ENCODE measurements around the gene TEX44. TPM values are rescaled to one million over a fixed set of nuclear protein-coding genes. Genes with fewer than 3 reads are reported as not detected.

The TEX44 gene
- polyA plus RNA-seq, 1 experiment = not detected

DNA sequence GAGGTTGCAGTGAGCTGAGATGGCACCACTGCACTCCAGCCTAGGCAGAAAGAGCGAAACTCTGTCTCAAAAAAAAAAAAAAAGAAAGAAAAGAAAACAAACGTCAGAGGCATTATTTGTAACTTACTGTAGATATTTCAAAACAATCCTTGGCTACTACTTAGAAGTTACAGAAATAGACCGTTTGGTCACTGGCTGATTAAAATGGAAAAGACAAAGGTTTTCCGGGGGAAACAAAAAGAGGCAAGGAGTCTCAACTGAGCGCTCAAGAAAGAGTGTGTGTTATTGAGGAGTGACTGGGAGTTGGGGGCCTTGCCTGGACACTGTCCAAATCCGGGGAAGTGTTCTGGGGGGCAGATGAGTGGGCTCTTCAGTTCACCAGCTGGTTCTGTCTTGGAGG is 47.6 kb downstream of the TEX44 start:
- H3K27me3 ChIP-seq (ENCODE audit: control insufficient read depth, insufficient read depth, low read length) = no peaks in the 10 kb centered on the region
- H3K4me3 ChIP-seq (ENCODE audit: low read depth, low read length) = no peak overlapping the region
- TF ChIP-seq CTCF (IDR thresholded peaks at IDR 0.05; ENCODE audit: low read depth, low read length) = no peak
- ChIA-PET POLR2A (interaction anchor here (1.2 kb wide), 1 partner anchor 37 kb away, joined by 3 read pairs; no protein-coding TSS in a partner anchor), CTCF (interaction anchor here (1.0 to 1.5 kb wide), 2 partner anchors 35 to 70 kb away, joined by 3 to 4 read pairs; no protein-coding TSS in a partner anchor)
- no peaks in the 10 kb centered on the region for H3K9me3 ChIP-seq (ENCODE audit: control insufficient read depth, insufficient read depth, low read length)
- H3K27ac ChIP-seq (ENCODE audit: low read depth, low read length) = no peak overlapping the region
- no peak for DNase-seq (ENCODE audit: low read depth, low spot score)

DNA sequence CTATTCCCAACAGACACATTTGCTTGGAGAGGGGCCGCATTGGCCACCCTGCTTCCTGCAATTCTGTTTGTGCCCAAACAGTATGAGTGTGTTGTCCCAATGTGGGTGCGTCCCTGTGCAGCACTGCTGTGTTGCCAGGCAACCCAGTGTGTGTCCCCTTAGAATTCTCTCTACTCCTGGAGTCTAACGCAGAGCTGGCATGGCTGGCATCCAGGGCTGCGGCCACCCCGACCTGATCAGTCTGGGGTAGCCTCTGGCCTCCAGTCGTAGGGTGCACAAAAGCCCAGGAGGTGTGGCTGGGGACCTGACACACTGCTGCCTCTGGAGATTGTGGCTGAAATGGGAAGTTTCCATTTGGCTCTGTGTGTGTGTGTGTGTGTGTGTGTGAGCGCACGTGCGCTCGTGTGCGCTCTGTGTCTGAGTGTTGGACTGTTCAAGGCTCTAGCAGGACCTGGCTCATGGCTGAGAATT is 48.0 kb downstream of the TEX44 start:
- ChIA-PET POLR2A (interaction anchor here (1.2 kb wide), 1 partner anchor 36 kb away, joined by 3 read pairs; no protein-coding TSS in a partner anchor), CTCF (interaction anchor here (0.6 to 1.5 kb wide), 3 partner anchors 13 to 69 kb away, joined by 3 to 4 read pairs (median 3); no protein-coding TSS in a partner anchor)
- Histone ChIP-seq H3K9me3 (ENCODE audit: control insufficient read depth, insufficient read depth, low read length) (no peaks in the 10 kb centered on the region), H3K4me3 (ENCODE audit: low read depth, low read length) (no peak overlapping the region), H3K27ac (ENCODE audit: low read depth, low read length) (no peak overlapping the region), H3K27me3 (ENCODE audit: control insufficient read depth, insufficient read depth, low read length) (no peaks in the 10 kb centered on the region)
- DNase-seq (ENCODE audit: low read depth, low spot score) = no peak
- TF ChIP-seq CTCF (IDR thresholded peaks at IDR 0.05; ENCODE audit: low read depth, low read length) = 0 out of 2 replicates have a peak, but pooled peaks have one; percentile 5

- no peak for TF ChIP-seq CTCF (IDR thresholded peaks at IDR 0.05; ENCODE audit: low read depth, low read length)
- Histone ChIP-seq H3K9me3 (ENCODE audit: control insufficient read depth, insufficient read depth, low read length) (no peaks in the 10 kb centered on the region), H3K4me3 (ENCODE audit: low read depth, low read length) (peak overlapping the region; percentile 36), H3K27ac (ENCODE audit: low read depth, low read length) (peak overlapping the region; percentile 84), H3K27me3 (ENCODE audit: control insufficient read depth, insufficient read depth, low read length) (no peaks in the 10 kb centered on the region)
- DNase-seq (ENCODE audit: low read depth, low spot score) = peak; percentile 63
- ChIA-PET POLR2A (interaction anchor here (0.8 to 1.7 kb wide), 5 partner anchors 10 to 65 kb away, joined by 3 to 13 read pairs (median 8); partner anchors contain the start of gene PTMA), CTCF (interaction anchor here (0.8 to 1.6 kb wide), 2 partner anchors 29 to 64 kb away, joined by 3 to 6 read pairs; no protein-coding TSS in a partner anchor)
These were observed 50.2 kb downstream of the TEX44 start for GRCh38 chr2:231642631-231643494.

GRCh38 chr2:231643495-231643888 is 50.8 kb downstream of the TEX44 start:
- H3K9me3 ChIP-seq (ENCODE audit: control insufficient read depth, insufficient read depth, low read length) = no peaks in the 10 kb centered on the region
- ChIA-PET POLR2A (interaction anchor here (1.3 kb wide), 1 partner anchor 23 kb away, joined by 10 read pairs; no protein-coding TSS in a partner anchor), CTCF (interaction anchor here (1.3 kb wide), 1 partner anchor 34 kb away, joined by 3 read pairs; no protein-coding TSS in a partner anchor)
- DNase-seq (ENCODE audit: low read depth, low spot score) = no peak
- H3K27me3 ChIP-seq (ENCODE audit: control insufficient read depth, insufficient read depth, low read length) = no peaks in the 10 kb centered on the region
- H3K27ac ChIP-seq (ENCODE audit: low read depth, low read length) = peak overlapping the region; percentile 84
- TF ChIP-seq CTCF (IDR thresholded peaks at IDR 0.05; ENCODE audit: low read depth, low read length) = no peak
- no peak overlapping the region for H3K4me3 ChIP-seq (ENCODE audit: low read depth, low read length)

Other genes with a start within 250 kb of the TEX44 start
- gene B3GNT7, start 197.2 kb upstream of the TEX44 start, polyA plus RNA-seq (2011; rRNA removed) = 0.02 and 0.06 TPM in 2 replicates
- 165 and 225 TPM in 2 replicates for gene NCL, start 128.4 kb upstream of the TEX44 start, polyA plus RNA-seq (2011; rRNA removed)
- gene NMUR1, start 62.4 kb upstream of the TEX44 start, polyA plus RNA-seq (2011; rRNA removed) = not detected in 2 replicates
- 505 and 681 TPM in 2 replicates for gene PTMA, start 115.7 kb downstream of the TEX44 start, polyA plus RNA-seq (2011; rRNA removed)
- gene PDE6D, start 188.4 kb downstream of the TEX44 start, polyA plus RNA-seq (2011; rRNA removed) = 29.1 and 35.7 TPM in 2 replicates
- gene COPS7B, start 193.6 kb downstream of the TEX44 start, polyA plus RNA-seq (2011; rRNA removed) = 47.2 and 49.2 TPM in 2 replicates